ENCODE measurements around the gene MYL12A. TPM values are rescaled to one million over a fixed set of nuclear protein-coding genes. Genes with fewer than 3 reads are reported as not detected.
A peak's percentile ranks its signal among the peaks of the same experiment; 100 is the strongest.
"Not testable (repeated sequence)": the region's sequence is repeated elsewhere in the genome, so short reads cannot be mapped to it uniquely, and the experiment has no call there.

The MYL12A gene
- total RNA-seq: 100 to 1,000 TPM; 919 to 945 TPM
- long read RNA-seq, transcript MYL12A-202 (4 exons, 899 nt): minor isoform, 70 of 294 reads
- long read RNA-seq, transcript MYL12A-201 (4 exons, 1,229 nt): major isoform, 213 of 294 reads
- long read RNA-seq, partial matches to known transcripts: 1 of 294 reads
- long read RNA-seq, other reads (novel, unspliced or antisense): 5 of 294 reads

DNA sequence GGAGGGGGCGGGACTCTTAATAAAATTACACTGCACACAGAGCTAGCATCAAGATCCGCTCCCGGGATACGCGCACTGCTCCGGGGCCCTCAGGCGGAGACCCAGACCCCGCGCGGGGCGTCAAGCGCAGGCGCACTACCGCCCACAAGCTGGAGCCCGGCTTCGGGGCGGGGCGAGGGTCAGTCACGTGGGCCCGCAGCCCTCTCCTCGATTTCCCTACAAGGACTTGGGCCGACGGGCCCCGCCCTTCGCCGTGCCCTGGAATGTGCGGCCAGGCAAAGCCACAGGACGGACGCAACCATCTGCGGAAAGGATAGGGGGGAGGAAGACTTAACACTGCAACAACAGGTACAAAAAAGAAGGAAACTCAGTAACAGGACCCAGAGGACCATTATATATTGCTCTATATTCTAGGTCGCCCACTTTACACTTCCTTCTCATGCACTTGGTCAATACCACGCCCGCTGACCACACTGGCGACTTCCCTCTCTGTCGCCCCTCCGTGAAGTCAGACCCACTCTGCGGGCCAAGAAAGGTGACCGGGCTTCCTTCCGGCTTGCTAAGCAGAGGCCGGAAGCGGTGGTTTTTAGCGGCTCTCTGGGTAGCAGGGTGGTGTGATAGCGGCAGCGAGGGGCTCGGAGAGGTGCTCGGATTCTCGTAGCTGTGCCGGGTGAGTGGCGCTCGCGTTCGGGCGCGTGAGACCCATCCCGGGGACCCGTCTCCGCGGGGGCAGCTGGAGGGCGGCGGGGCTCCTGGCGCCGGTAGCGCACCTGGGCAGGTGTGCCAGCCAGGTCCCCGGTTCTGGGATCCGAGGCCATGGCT, at the start of gene MYL12A:
TSS of gene MYL12A (plus strand) at position 562 of the 822 bp plus-strand sequence. CDS start 5,447 bp downstream, outside the sequence.
- intact Hi-C loops (cut with DNase I): loop anchor here (5.0 to 10.0 kb wide), 6 partner anchors 60 to 315 kb away; no protein-coding TSS in a partner anchor
- DNase-seq: peak; percentile 99
- peak; percentile 89 to 90 for ATAC-seq

- ATAC-seq; intact Hi-C loops (cut with DNase I); DNase-seq: not testable (repeated sequence)
These were observed 49.2 kb upstream of the MYL12A start for GRCh38 chr18:3198260-3198860.

- intact Hi-C loops (cut with DNase I): no loop called here
- no peak for ATAC-seq
- no peak for DNase-seq
These were observed 47.5 kb upstream of the MYL12A start for GRCh38 chr18:3199942-3200645.

DNA sequence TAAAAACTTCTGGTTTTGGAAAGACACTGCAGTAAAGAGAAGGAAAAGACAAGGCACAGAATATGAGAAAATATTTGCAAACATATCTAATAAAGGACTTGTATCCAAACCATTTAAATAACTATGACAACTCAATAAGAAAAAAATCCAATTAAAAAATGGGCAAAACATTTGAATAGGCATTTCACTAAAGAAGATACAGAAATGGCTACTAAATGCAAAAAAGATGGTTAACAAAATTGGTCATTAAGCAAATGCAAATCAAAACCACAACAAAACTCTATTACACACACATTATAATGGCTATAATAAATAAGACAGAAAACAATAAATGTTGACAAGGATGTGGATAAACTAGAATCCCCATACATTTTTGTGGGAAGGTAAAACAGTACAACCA, 42.4 kb upstream of the MYL12A start:
- DNase-seq: no peak

GRCh38 chr18:3207565-3207964, 40.0 kb upstream of the MYL12A start:
- DNase-seq (no peak), ATAC-seq (peak in 1 of 2 donors; percentile 90)
- intact Hi-C loops (cut with DNase I): no loop called here

More for the DNA sequence above, 42.4 kb upstream of the MYL12A start:
- no peak for ATAC-seq
- intact Hi-C loops (cut with DNase I): no loop called here

DNA sequence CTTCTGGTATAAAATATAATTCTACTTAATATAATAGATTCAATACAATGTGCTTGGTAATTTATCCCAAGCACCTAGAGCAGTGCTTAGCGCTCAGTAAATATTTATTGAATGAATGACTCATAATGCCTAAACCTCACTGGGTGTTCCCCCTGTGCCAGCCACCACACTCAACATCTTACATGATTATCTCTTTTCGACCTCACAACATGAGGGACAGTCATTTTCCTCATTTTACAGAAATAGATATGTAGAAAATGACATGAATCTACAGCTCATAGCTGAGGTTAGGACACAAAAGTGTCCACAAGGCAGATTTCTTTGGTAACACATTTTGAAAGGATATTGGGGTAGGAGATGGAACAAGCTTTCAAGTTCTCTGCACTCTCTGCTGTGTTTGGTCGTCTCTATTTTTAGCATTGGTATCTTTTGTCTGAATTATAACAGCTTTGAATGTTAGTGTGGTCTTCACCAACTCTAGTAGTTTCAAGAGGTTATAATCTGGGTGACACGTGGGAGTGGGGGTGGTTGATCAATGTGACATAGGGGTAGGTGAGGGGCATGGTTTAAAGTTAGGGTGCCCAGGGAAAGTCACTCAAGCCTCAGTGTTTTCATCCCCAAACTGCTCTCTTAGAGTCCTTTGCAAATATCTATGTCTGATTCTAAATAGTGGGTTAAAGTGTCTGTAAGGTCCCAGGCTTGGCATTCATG, 37.6 kb upstream of the MYL12A start:
- DNase-seq (no peak), ATAC-seq (peak; percentile 22 to 43)
- intact Hi-C loops (cut with DNase I): no loop called here

DNA sequence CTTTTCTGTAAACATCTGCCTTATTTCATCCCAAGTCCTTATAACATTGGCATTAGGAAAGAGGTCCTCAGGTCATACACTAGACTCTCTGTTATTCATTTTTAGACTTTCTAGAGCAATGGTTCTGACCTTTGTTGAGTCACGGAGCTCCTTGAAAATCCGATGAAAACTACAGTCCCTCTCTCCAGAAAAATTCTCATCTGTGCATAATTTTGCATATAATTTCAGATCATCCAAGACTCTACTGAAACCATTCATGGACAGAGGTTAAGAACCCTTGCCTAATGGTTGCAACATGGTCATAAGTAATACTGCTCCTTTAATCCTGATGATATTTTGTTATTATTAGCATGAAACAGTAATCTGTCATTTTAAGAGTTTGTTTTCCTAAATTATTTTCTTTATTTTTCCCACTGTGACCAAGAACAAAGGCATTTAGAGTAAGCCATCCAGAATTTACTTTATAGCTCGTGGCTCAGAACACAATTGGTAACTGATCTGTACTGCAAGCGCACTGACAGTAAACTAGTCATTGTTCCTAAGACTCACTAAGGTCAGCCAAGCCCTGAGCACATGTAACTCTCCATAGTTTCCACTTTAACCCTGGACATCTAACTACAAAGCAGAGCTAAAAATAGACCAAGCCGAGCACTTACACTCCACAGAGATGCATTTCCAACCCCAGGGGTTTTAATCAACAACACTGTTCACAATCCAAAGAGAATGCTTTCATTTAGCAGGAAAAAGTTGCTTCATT, 36.2 kb upstream of the MYL12A start:
- intact Hi-C loops (cut with DNase I): no loop called here
- no peak for DNase-seq
- ATAC-seq: peak; percentile 69 to 74

GRCh38 chr18:3212657-3213056, 34.9 kb upstream of the MYL12A start:
- no peak for ATAC-seq
- DNase-seq: no peak
- intact Hi-C loops (cut with DNase I): no loop called here

- intact Hi-C loops (cut with DNase I): no loop called here
- ATAC-seq (no peak), DNase-seq (no peak)
These were observed 34.1 kb upstream of the MYL12A start for GRCh38 chr18:3213300-3214059.

DNA sequence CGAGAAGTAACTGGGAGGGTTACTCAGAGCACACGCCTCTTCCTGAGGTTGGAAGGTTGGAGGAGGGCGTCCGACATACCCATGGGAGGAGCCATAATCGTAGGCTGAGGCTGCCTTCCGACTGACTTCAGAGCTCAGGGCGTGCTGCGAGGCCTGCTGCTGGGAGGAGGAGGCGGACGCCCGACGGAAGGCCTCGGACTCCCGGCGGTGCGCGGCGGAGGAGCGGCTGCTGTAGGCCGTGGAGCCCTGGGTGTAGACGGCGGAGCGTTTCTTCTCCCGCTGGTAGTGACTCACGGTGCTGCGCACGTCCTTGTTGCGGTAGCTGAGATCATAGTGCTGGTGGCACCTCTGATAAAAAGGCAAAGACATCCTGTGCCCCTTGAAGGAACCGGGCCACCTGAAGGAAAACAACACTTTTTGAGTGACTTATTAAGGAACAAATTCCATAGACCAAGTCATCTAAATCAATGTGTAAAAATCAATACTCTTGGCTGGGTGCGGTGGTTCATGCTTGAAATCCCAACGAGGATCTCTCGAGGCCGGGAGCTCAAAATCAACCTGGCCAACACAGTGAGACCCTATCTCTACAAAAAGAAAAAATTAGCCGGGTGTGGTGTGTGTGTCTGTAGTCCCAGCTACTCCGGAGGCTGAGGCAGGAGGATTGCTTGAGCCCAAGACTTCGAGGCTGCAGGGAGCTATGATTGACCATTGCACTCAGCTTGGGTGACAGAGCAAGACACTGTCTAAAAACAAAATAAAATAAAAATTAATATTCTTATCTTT, 32.6 kb upstream of the MYL12A start:
- intact Hi-C loops (cut with DNase I): no loop called here
- no peak for ATAC-seq
- DNase-seq: no peak

GRCh38 chr18:3216987-3217386, 30.6 kb upstream of the MYL12A start:
- no peak for DNase-seq
- intact Hi-C loops (cut with DNase I): no loop called here
- ATAC-seq: no peak

DNA sequence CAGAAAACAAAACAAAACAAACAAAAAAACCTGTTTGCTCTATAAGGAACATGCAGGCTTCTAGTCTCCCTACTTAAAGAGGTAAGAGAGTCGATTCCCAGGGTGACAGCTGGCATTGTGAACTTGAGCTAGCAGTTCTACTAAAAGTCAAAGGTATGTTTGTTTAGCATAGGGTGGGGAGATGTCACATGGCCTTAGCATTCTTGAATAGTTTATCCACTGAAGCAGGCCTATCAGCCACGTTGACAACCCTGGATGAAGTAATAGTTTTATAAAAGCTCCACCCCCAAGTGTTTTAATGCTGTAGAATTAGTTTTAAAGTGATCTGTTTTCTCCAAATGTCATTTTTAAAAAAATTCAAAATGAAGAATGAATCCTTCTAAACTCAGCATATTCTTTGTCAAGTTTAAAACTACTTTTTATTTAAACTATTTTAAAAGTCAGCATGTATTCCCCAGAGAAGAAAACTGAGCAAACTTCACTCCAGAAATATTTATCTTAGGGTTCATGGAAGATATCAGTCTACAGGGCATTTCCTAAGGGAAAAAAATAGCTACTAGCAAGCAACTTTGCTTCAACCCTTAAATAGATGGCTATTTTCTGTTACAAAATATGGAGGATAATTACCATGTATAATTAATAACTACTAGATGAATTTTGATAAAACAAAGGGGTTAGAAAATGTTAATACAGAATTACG, 29.5 kb upstream of the MYL12A start:
- intact Hi-C loops (cut with DNase I): no loop called here
- ATAC-seq (peak in 1 of 2 donors; percentile 51), DNase-seq (no peak)

DNA sequence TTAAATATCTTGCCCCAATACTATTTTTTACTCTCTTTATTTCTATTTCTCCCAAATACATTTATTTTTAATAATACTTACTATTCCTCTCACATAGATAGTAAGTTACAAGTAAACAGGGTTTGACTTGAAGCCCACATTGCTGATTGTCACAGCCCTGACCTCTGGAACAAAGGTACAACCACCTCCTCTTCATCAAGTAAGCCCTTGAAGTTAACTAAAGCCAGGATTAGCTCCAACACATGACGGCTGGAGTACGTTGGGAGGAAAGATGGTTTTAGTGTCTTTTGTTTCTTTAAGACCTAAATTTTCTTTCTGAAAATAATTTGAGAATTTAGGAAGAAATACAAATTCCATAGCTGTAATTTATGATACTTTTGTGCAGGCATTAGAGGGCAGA, 28.8 kb upstream of the MYL12A start:
- DNase-seq (no peak), ATAC-seq (peak in 1 of 2 donors; percentile 22)
- intact Hi-C loops (cut with DNase I): no loop called here

DNA sequence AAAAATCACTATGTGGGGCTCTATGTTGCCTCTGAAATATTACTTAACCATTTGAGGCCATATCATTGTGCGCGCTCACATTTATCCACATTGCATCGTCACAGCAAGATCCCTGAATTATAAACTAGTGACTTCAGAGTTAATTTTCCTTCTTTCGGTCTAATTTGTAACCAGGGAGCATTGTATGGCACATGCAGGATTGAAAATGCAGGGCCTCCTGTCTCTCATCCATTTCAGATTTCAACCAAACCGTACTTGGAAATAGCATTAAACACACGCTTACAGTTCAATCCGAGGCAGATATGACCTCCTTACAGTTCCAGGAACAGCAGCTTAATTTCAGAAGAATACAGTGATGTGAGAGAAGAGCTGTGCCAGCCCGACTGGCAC, 28.4 kb upstream of the MYL12A start:
- ATAC-seq (peak in 1 of 2 donors; percentile 38), DNase-seq (no peak)
- intact Hi-C loops (cut with DNase I): no loop called here

DNA sequence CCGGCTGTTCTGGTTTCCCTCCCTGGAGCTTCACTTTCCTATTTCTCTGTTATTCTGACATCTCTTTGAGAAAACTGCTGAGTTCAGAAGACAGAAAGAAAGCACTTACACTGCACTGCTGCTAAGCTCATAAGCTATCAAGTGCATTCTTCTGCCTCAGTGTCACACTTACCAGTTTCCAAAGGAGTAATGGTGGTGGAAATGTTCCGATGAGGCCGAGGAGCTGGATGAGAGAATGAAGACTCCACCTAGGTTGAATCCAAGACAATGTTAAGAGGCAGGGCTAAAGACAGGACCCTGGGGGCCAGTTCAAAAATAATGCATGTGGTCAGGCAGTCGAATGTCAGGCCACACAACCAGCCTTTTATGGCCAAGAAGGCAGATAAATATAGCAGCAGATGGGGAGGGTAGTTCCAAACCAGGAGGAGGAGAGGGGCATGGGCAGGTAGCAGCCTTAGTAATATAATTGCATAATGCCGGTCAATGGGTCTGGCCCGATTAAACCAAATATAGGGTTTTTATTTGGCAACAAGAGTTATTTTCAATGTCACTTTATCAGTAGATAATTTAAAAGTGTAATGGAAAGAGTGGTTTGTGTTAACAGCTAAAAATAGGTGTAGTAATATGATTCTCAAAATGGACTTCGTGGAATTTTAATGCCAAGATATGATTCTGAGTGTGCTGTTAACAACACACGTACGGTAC, 27.8 kb upstream of the MYL12A start, which contains the start of gene MYOM1:
TSS of gene MYOM1 (minus strand) at position 338 of the 705 bp plus-strand sequence. CDS start 4,745 bp downstream, outside the sequence.
- DNase-seq (no peak), ATAC-seq (peak; percentile 71 to 80)
- intact Hi-C loops (cut with DNase I): loop anchor here in 1 of 2 donors (5.0 kb wide), 1 partner anchor 32 kb away; no protein-coding TSS in a partner anchor
